Measurements from ENCODE around the gene GPR156.
"Not testable (repeated sequence)": the region's sequence is repeated elsewhere in the genome, so short reads cannot be mapped to it uniquely, and the experiment has no call there.

DNA sequence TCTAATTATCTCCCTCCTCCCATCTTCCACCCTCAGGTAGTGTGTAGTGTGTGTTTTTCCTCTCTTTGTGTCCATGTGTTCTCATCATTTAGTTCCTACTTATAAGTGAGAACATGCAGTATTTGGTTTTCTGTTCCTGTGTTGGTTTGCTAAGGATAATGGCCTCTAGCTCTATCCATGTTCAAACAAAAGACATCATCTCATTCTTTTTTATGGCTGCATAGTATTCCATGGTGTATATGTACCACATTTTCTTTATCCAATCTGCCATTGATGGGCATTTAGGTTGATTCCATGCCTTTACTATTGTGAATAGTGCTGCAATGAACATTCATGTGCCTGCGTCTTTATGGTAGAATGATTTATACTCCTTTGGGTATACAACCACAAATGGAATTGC is 68.4 kb downstream of the GPR156 start:
- TF ChIP-seq USF2 (IDR thresholded peaks at IDR 0.05; ENCODE audit: low read depth, low read length); CTCF (conservative IDR thresholded peaks at IDR 0.05; ENCODE audit: low read depth, low read length); MAZ (IDR thresholded peaks at IDR 0.05; ENCODE audit: borderline replicate concordance, low read depth, low read length); RCOR1 (IDR thresholded peaks at IDR 0.05; ENCODE audit: insufficient replicate concordance, low read length); POLR2A (IDR thresholded peaks at IDR 0.05; ENCODE audit: low read depth, low read length); CEBPB (IDR thresholded peaks at IDR 0.05; ENCODE audit: low read depth, low read length); ELK1 (IDR thresholded peaks at IDR 0.05; ENCODE audit: borderline replicate concordance, low read depth, low read length); FOS (IDR thresholded peaks at IDR 0.05; ENCODE audit: low read depth, low read length); RAD21 (IDR thresholded peaks at IDR 0.05; ENCODE audit: low read length): not testable (repeated sequence)
